ENCODE results near the gene LY6G5B. TPM values are rescaled to one million over a fixed set of nuclear protein-coding genes. Genes with fewer than 3 reads are reported as not detected.

The LY6G5B gene
- total RNA-seq, 2 donors from 2014 or later: 24.0 to 37.9 TPM

DNA sequence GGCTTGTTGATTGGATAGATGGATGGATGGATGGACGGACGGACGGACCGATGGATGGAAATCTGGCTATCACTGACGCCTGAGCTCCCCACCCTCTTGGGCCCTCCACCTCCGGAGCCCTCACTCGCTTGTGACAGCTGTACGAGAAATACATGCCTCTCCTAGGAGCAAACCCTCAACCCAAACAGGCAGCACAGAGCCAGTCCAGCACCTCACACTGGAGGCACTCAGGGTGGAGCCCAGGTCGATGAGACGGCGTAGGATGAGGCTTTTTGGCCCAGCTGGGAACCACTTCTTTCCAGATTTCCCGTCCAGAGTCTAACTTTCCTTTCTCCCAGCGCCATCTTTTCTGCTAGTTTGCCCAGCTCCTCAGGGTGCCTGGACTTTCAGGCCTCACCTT is 13.8 kb downstream of the LY6G5B start:
- Mint-ChIP-seq H3K27me3 (no peaks in the 10 kb centered on the region), H3K36me3 (peaks cover 5% of the 10 kb centered on the region), H3K27ac (no peak overlapping the region), H3K4me1 (ENCODE audit: low read depth in 2 of 2) (peaks cover 19 to 22% of the 10 kb centered on the region in 2 donors), H3K9me3 (no peaks in the 10 kb centered on the region), H3K4me3 (no peak overlapping the region)
- DNase-seq (ENCODE audit: low spot score) (no peak), ATAC-seq (no peak)

DNA sequence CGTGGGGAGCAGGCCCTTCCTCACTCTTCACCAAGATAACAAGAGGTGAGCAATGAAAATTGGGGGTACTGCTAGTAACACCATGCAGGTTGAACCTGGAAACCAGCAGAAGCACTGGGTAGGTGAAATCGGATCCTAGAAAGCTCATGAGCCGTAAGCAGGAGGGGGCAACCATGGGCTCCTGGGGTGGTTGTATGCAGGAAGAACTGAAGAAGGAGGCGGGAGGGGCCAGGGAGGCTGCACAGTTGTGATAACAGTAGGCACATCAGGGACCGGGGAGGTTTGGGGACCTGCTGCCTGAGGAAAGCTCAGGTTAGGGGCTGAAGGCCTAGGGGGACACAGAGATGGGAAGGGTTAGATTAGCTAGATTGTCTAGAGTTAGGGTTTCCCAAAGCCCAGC is 16.7 kb downstream of the LY6G5B start:
- H3K27me3 Mint-ChIP-seq: no peaks in the 10 kb centered on the region
- DNase-seq (ENCODE audit: low spot score): no peak
- H3K36me3 Mint-ChIP-seq: peaks cover 5% of the 10 kb centered on the region
- H3K4me1 Mint-ChIP-seq (ENCODE audit: low read depth in 2 of 2): peaks cover 3 to 11% of the 10 kb centered on the region in 2 donors
- no peak for ATAC-seq
- peak overlapping the region in 1 of 2 donors; percentile 33 for H3K27ac Mint-ChIP-seq
- H3K9me3 Mint-ChIP-seq: no peaks in the 10 kb centered on the region
- H3K4me3 Mint-ChIP-seq: no peak overlapping the region

DNA sequence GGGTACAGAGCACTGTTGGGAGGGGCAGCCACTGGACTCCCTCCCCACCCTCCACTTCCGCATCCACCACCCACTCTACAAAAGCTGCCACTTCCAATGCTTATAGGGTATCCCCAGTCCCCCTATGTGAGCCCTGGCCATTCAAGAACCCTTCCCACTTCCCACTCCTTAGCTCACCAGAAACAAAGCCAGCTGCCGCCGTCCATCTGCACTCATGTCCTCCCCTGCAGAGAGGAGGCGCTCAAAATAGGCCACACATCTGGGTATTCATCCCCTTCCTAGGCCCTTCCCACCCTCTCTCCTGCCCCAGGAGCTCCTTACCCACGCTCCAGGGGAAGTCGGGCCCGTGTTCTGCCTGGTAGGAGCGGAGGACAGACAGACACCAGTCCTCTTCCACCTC is 17.5 kb downstream of the LY6G5B start:
- H3K4me3 Mint-ChIP-seq: no peak overlapping the region

GRCh38 chr6:31687860-31688693 is 18.3 kb downstream of the LY6G5B start:
- H3K27me3 Mint-ChIP-seq: no peaks in the 10 kb centered on the region
- peak; percentile 37 for DNase-seq (ENCODE audit: low spot score)
- H3K27ac Mint-ChIP-seq: no peak overlapping the region
- H3K36me3 Mint-ChIP-seq: peaks cover 5% of the 10 kb centered on the region
- peaks cover 0 to 8% of the 10 kb centered on the region in 2 donors for H3K4me1 Mint-ChIP-seq (ENCODE audit: low read depth in 2 of 2)
- no peak for ATAC-seq
- H3K4me3 Mint-ChIP-seq: no peak overlapping the region
- no peaks in the 10 kb centered on the region for H3K9me3 Mint-ChIP-seq

More for the DNA sequence above, 17.5 kb downstream of the LY6G5B start:
- Mint-ChIP-seq H3K9me3 (no peaks in the 10 kb centered on the region), H3K4me1 (ENCODE audit: low read depth in 2 of 2) (peaks cover 0 to 9% of the 10 kb centered on the region in 2 donors), H3K27me3 (no peaks in the 10 kb centered on the region), H3K36me3 (peaks cover 5% of the 10 kb centered on the region), H3K27ac (no peak overlapping the region)
- DNase-seq (ENCODE audit: low spot score): no peak
- ATAC-seq: no peak

- DNase-seq (ENCODE audit: low spot score): peak; percentile 58
- Mint-ChIP-seq H3K9me3 (no peaks in the 10 kb centered on the region), H3K4me3 (no peak overlapping the region), H3K27me3 (no peaks in the 10 kb centered on the region), H3K36me3 (peaks cover 5% of the 10 kb centered on the region), H3K27ac (peak overlapping the region in 1 of 2 donors; percentile 57), H3K4me1 (ENCODE audit: low read depth in 2 of 2) (peaks cover 0 to 6% of the 10 kb centered on the region in 2 donors)
- ATAC-seq: peak in 1 of 2 donors; percentile 6
Observed at GRCh38 chr6:31689249-31690110, 19.7 kb downstream of the LY6G5B start.

GRCh38 chr6:31690231-31691077 is 20.7 kb downstream of the LY6G5B start:
- DNase-seq (ENCODE audit: low spot score) (no peak), ATAC-seq (no peak)
- Mint-ChIP-seq H3K36me3 (peaks cover 5% of the 10 kb centered on the region), H3K9me3 (no peaks in the 10 kb centered on the region), H3K4me3 (no peak overlapping the region), H3K27ac (peak overlapping the region in 1 of 2 donors; percentile 57), H3K27me3 (no peaks in the 10 kb centered on the region), H3K4me1 (ENCODE audit: low read depth in 2 of 2) (peaks cover 0 to 6% of the 10 kb centered on the region in 2 donors)

- H3K27me3 Mint-ChIP-seq: no peaks in the 10 kb centered on the region
- H3K27ac Mint-ChIP-seq: no peak overlapping the region
- ATAC-seq (no peak), DNase-seq (ENCODE audit: low spot score) (no peak)
- H3K4me3 Mint-ChIP-seq: no peak overlapping the region
- peaks cover 0 to 6% of the 10 kb centered on the region in 2 donors for H3K4me1 Mint-ChIP-seq (ENCODE audit: low read depth in 2 of 2)
- no peaks in the 10 kb centered on the region for H3K9me3 Mint-ChIP-seq
- peaks cover 4% of the 10 kb centered on the region for H3K36me3 Mint-ChIP-seq
Observed at GRCh38 chr6:31691078-31691463, 21.3 kb downstream of the LY6G5B start.

GRCh38 chr6:31691564-31692108 is 21.9 kb downstream of the LY6G5B start:
- no peaks in the 10 kb centered on the region for H3K27me3 Mint-ChIP-seq
- H3K27ac Mint-ChIP-seq: no peak overlapping the region
- H3K4me3 Mint-ChIP-seq: no peak overlapping the region

GRCh38 chr6:31692353-31692752 is 22.6 kb downstream of the LY6G5B start:
- Mint-ChIP-seq H3K4me1 (ENCODE audit: low read depth in 2 of 2) (peaks cover 3 to 8% of the 10 kb centered on the region in 2 donors), H3K9me3 (no peaks in the 10 kb centered on the region), H3K4me3 (no peak overlapping the region), H3K36me3 (peaks cover 2% of the 10 kb centered on the region), H3K27ac (no peak overlapping the region), H3K27me3 (no peaks in the 10 kb centered on the region)
- ATAC-seq (no peak), DNase-seq (ENCODE audit: low spot score) (no peak)

More at GRCh38 chr6:31691564-31692108, 21.9 kb downstream of the LY6G5B start:
- H3K36me3 Mint-ChIP-seq: no peaks in the 10 kb centered on the region
- no peaks in the 10 kb centered on the region for H3K9me3 Mint-ChIP-seq
- DNase-seq (ENCODE audit: low spot score) (no peak), ATAC-seq (no peak)
- peaks cover 0 to 6% of the 10 kb centered on the region in 2 donors for H3K4me1 Mint-ChIP-seq (ENCODE audit: low read depth in 2 of 2)

DNA sequence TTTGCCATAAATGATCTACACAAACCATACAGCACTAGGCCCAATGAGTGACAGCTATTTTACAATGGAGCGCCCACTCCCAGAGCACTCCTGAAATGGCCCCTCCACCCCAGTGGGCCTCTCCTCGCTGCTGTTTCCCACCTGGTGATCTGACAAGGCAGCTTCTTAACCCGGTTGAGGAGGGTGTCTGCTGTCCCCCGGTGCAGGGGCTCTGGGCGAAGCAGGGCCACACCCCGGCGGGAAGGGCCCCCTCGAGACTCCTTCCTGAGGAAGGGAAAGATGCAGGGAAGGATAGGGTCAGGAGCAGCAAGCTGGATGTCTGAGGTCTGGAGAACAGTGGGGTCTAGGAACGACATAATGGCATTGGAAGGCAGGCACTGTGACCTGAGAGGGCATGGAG is 23.1 kb downstream of the LY6G5B start:
- Mint-ChIP-seq H3K27me3 (no peaks in the 10 kb centered on the region), H3K9me3 (no peaks in the 10 kb centered on the region), H3K36me3 (peaks cover 7% of the 10 kb centered on the region), H3K4me1 (ENCODE audit: low read depth in 2 of 2) (peaks cover 8 to 13% of the 10 kb centered on the region in 2 donors), H3K4me3 (no peak overlapping the region), H3K27ac (no peak overlapping the region)
- DNase-seq (ENCODE audit: low spot score): no peak
- no peak for ATAC-seq

DNA sequence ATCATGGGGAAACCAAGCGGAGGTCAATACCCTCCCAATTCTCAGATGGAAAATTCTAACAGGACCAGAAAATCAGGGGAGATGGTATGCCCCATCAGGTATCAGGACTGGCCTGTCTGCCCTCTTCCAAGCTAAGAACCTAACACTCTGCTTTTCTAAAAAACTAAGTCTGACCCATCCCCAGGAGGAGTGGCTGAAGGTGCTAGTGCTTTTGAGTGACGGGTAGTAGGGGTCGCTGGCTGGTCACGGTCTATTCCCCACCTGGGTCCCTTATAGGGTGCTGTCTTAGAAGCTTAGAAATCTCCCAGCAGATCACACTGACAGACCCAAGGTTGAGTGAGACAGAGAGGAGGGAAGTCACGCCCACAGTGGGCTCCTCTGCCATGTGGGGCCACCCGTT is 23.8 kb downstream of the LY6G5B start:
- Mint-ChIP-seq H3K27me3 (no peaks in the 10 kb centered on the region), H3K4me1 (ENCODE audit: low read depth in 2 of 2) (peaks cover 11 to 16% of the 10 kb centered on the region in 2 donors), H3K9me3 (no peaks in the 10 kb centered on the region), H3K27ac (no peak overlapping the region), H3K4me3 (no peak overlapping the region), H3K36me3 (peaks cover 8% of the 10 kb centered on the region)
- DNase-seq (ENCODE audit: low spot score) (no peak), ATAC-seq (no peak)

- peaks cover 26 to 28% of the 10 kb centered on the region in 2 donors for H3K4me1 Mint-ChIP-seq (ENCODE audit: low read depth in 2 of 2)
- H3K4me3 Mint-ChIP-seq: peak overlapping the region; percentile 4
- DNase-seq (ENCODE audit: low spot score): no peak
- peak in 1 of 2 donors; percentile 36 for ATAC-seq
- peak overlapping the region; percentile 39 to 66 for H3K27ac Mint-ChIP-seq
- H3K36me3 Mint-ChIP-seq: peaks cover 14% of the 10 kb centered on the region
- no peaks in the 10 kb centered on the region for H3K9me3 Mint-ChIP-seq
- H3K27me3 Mint-ChIP-seq: no peaks in the 10 kb centered on the region
Observed at GRCh38 chr6:31697555-31697954, 27.8 kb downstream of the LY6G5B start.

Data from natural killer cell treated with Interleukin-12 subunit alpha and Interleukin-12 subunit beta and Interleukin-15 and Interleukin-18, amount 100 ng/mL, for 72 hours (primary cell).